Activated naive CD4-positive, alpha-beta T cell (primary cell): Measurements from ENCODE around the gene MKI67.

Experiments used
- DNase-seq, 4 experiments: peaks; one replicate each; lab custom pipeline; 2025; lab: John Stamatoyannopoulos, UW

Gene MKI67

DNA sequence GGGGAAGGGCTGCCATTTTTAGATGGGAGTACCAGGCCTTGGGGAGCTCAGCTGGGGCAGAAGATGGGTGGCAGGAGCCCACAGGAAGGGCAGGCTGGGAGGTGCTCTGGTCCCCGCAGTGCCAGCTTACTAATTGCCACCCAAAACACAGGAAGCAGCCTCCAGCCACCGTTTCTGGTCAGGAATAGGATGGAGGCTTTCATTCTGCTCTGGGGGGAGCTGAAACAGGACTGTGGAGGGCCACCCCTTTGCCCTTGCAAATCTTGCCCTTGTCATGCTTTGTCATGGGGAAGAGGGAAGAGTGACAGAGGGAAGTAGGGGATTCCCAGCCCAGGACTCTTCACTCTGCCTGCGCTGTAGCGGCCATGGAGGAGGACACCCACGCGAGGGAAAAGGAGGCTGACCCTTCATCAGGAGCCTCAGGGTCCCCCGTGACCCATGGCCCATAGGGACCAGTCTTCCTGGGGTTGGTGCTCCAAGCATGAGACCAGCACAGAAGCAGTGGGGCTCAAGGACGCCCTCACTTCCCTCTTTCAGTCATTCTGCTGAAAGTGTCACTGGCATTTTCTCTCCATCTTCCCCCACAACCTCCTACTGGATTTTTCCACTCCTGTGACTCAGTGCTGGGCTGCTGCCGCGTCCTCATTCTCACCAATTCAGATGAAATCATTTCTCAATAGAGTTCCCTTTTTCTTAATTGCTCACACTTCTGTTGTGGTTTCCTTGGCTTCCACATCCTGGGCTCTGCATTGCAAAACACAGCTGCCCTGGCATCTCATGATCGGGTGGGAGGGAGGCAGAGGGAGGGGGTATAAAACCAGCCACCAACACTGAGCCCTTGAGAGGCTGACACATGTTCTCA is 61.9 kb downstream of the MKI67 start:
- peak; percentile 26 to 35 (median 30) for DNase-seq

DNA sequence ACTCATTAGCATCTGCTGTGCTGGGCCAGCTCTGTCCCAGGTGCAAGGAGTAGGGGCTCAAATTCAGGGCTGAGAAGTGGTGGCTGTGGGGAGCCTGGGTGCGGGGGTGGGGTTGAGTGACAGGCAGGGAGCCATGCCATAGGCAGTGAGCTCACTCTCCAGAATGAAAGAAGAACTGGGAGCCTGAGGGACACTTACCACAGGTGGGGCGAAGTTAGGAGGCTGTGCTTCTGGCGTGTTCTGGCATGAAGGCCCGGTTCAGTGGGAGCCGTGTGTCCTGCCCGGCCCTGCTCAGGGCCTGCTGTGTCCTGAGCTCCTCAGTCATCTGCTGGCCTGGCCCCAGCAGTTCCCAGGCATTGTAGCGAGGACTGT is 62.5 kb downstream of the MKI67 start:
- no peak for DNase-seq

DNA sequence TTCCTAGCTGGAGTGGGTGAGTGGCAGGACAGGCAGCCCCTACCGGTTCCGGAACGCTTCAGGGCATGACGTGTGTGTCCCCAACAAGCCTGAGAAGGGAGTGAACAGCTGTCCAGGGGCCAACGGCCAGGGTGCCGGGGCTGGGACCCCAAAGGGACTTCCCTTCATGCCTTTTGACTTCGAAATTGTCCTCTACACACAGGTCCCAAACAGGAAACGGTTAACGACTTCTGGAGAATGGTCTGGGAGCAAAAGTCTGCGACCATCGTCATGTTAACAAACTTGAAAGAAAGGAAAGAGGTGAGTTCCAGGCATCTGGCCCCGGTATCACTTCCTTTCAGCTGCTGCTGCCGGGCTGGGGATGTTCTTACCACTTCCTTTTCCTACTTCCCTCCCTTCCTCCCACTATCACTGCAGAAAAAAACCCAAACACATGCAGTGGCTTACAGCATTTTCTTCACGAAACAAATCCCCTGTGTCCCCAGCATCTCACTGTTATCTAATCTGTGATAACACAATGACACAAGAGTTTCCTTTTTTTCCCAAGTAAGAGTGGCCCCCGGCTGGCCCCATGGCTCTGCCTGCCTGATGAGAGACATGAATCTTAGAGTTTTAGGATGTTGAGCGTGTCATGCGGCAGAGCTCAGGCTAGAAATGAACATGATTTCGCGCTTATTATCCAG is 63.2 kb downstream of the MKI67 start:
- peak in 2 of 4 experiments; percentile 24 to 29 for DNase-seq

DNA sequence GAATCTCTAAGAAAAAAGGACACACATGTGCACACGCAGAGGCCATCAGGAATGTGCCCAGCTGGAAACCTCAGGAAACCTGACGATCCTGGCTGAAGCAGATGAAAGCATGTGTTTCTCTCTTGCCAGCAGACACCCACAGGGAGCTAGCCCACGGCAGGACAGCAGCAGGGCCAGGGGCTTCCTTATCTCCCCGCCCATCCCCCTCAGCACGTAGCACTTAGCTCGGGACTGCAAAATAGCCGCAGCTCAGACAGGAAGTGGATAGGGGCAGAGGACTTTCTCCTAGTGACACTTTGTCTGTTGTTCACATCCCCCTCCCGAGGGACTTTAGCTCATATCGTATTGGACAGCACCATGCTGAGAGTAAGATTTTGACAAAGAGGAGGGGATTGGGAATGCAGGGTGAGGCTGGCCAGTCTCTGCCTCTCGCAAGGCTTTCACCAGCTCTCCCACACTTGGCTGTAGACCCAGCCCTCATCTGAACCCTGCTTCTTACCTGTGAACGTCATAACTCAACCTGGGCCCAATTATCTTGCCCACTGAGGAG is 63.8 kb downstream of the MKI67 start:
- no peak for DNase-seq

DNA sequence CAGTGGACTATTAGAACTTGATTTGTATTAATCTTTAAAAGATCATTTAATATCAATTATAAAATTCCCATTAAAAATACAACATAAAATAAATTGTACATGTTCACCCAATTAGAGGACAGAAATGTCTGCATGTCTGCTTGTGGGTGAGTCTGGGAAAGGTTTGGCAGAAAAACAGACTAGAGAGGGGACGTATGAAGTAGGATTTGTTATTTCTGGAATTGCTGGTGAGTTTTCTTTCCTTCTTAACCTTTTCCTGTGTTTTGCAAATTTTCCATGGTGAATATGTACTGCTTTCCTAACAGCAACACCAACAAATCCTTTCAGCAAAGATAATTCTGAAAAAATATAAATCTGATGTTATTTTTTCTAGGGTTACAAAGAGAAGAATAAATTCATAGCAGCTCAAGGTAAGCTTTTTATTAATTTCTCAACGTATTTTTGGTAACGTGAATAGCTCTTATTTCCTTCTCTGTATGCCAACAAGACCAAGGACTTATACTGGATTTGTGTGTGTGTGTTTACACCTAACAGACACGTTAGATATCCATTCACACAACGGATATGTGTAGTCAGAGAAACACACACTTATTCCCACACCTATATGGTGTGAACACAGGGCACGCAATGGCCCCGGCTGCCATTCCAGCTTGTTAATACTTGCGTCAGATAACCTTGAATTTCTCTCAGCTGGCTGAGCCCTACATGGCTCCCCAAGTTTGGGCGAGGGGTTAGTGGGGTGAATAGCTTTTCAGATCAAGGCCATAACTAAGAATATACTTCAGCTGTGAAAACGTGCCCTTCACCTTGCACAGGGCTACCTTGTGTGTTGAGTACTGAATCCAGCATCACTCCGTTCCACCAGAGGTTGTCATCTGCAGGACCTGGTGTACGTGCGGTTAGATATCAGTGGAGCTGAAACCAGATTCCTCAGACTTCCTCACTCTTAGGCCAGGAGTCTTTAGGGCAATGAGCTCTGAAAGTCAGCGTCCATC is 64.6 kb downstream of the MKI67 start:
- DNase-seq = no peak

GRCh38 chr10:128060341-128061250 is 65.6 kb downstream of the MKI67 start:
- no peak for DNase-seq

DNA sequence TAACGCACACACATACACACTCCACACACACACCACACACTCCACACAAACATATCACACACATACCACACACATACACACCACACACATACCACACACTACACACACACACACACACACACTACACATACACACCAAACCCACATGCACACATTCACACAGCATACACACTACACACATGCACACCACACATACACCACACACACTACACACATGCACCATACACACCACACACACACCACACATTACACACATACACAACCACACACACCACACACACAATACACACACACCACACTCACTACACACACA is 66.3 kb downstream of the MKI67 start:
- no peak for DNase-seq

- no peak for DNase-seq
Measured at GRCh38 chr10:128059266-128059981, 66.8 kb downstream of the MKI67 start.

DNA sequence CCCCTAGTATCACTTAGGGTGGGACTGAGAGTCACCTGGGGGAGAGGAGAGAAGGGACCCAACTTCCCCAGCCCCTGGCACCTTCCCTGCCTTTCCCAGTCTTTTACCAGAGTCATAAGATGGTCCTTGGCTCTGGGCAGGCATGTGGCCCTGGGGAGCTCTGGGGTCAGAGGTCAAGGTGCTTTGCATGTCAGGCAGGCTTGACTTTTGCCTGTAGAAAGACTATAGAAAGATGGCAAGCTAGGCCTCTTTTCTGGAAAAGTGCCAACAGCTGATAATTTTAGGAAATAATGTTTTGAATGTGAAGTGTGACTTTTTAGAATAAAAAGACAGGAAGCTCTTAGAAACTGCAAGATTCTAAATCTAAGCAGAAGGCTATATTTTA is 67.5 kb downstream of the MKI67 start:
- DNase-seq = no peak

GRCh38 chr10:128058106-128058749 is 68.0 kb downstream of the MKI67 start:
- DNase-seq = no peak

GRCh38 chr10:128056303-128057050 is 69.7 kb downstream of the MKI67 start:
- no peak for DNase-seq

DNA sequence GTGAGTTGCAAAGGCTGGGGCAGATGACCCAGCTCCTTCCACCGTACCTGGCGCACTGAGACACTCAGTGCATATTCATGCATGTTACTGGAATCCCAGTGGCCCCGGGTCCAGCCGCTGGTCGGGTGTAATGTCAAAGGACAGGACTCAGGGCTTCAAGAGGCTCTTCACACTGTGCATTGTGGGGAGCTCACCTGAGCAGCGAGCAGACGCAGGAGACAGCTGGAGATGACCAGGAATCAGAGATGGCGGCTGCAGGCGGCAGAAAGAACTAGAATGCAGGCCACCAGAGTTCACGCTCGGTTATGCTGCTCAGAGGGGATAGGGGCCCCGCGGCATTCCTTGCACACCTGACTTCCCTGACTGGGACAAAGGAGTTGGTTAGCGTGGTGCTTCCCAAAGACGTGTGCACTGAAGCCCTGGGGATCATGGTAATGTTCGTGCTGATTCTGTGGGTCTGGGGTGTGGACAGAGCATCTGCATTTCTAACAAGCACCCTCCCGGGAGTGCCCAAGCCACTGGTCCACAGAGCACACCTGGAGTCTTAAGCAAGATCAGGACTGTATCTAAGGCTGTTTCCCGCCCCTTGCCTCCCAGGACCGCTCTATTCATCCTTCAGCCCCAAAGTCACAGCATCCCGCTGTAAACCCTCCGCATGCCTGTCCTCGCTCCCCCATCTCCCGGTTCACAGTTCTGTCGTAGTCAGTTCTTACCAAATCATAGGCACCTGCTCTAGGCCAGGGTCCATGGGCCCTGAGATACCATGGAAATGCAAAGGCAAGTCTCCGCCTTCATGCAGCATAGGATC is 71.0 kb downstream of the MKI67 start:
- no peak for DNase-seq

- no peak for DNase-seq
Measured at GRCh38 chr10:128054163-128054970, 71.9 kb downstream of the MKI67 start.

- no peak for DNase-seq
Measured at GRCh38 chr10:128053356-128053755, 72.9 kb downstream of the MKI67 start.

- no peak for DNase-seq
Measured at GRCh38 chr10:128052696-128053095, 73.5 kb downstream of the MKI67 start.

GRCh38 chr10:128051548-128051947 is 74.7 kb downstream of the MKI67 start:
- no peak for DNase-seq

DNA sequence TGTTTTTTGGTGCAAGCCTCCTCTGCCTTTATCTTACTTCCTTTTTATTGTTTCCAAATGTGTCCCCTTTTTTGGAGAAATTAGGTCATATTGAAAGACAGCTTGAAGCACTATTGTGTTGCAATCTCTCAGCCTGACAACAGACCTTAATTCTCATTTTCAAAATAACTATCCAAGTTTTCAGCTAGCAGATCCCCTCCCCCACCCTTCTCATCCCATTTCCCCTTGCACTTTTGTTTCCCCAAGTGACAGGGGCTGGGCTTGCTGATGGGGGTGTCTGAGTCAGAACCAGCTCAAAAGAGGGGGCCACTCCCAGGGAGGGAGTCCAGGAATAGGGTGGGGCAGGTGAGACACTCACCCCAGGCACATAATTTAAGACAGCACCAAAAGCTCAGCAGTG is 75.3 kb downstream of the MKI67 start:
- no peak for DNase-seq
